Measurements from ENCODE around the gene NOL3.

Gene NOL3

GRCh38 chr16:67183627-67184452, 13.5 kb downstream of the NOL3 start, which contains the start of gene MATCAP1:
MATCAP1 (minus strand) TSS chr16:67183963; CDS start chr16:67180610, 3,353 bp downstream.
- Histone ChIP-seq H3K9ac (ENCODE audit: low read length) (peak within 1 kb of the TSS; percentile 87), H3K36me3 (replicated peaks; ENCODE audit: insufficient read depth, low read length) (no peaks in the 10 kb centered on the region), H4K20me1 (ENCODE audit: insufficient read depth, low read length) (no peaks in the 10 kb centered on the region), H3K79me2 (ENCODE audit: low read length) (peaks cover 17% of the 10 kb centered on the region), H3K9me2 (replicated peaks; ENCODE audit: insufficient read depth, low read length) (no peaks in the 10 kb centered on the region), H3K4me2 (ENCODE audit: low read depth, low read length) (peak within 1 kb of the TSS; percentile 87), H2AFZ (ENCODE audit: low read length) (peak within 1 kb of the TSS; percentile 79), H3K4me3 (ENCODE audit: low read length) (peak within 1 kb of the TSS; percentile 83), H3F3A (ENCODE audit: insufficient read depth, low read length) (peaks cover 9% of the 10 kb centered on the region; the same call in 1 of the 2 replicates), H3K27ac (ENCODE audit: low read length) (peak within 1 kb of the TSS; percentile 78; the same call in 1 of the 2 replicates), H3K9me3 (replicated peaks; ENCODE audit: insufficient read depth, low read length) (no peaks in the 10 kb centered on the region), H3K4me1 (ENCODE audit: low read length) (peaks cover 19% of the 10 kb centered on the region), H3K27me3 (replicated peaks; ENCODE audit: insufficient read depth, low read length) (peaks cover 13% of the 10 kb centered on the region)
- peak; percentile 97 for DNase-seq
- TF ChIP-seq EZH2 (optimal IDR thresholded peaks at IDR 0.05; ENCODE audit: low read depth, low read length) (no peak), EZH2phosphoT487 (IDR thresholded peaks at IDR 0.05; ENCODE audit: low read length) (no peak), CTCF (IDR thresholded peaks at IDR 0.05; ENCODE audit: low read length) (no peak)

GRCh38 chr16:67184453-67184994, 14.2 kb downstream of the NOL3 start:
- DNase-seq, result peak; percentile 36
- H2AFZ ChIP-seq (ENCODE audit: low read length), result peak overlapping the region; percentile 74

GRCh38 chr16:67184995-67185650, 14.8 kb downstream of the NOL3 start:
- H2AFZ ChIP-seq (ENCODE audit: low read length), result no peak overlapping the region
- peak overlapping the region; percentile 83; the same call in 1 of the 2 replicates for H3K4me3 ChIP-seq (ENCODE audit: low read length)
- H3K79me2 ChIP-seq (ENCODE audit: low read length), result peaks cover 17% of the 10 kb centered on the region
- TF ChIP-seq CTCF (IDR thresholded peaks at IDR 0.05; ENCODE audit: low read length) (peak; percentile 90), EZH2 (optimal IDR thresholded peaks at IDR 0.05; ENCODE audit: low read depth, low read length) (no peak)
- no peaks in the 10 kb centered on the region for H3K9me2 ChIP-seq (replicated peaks; ENCODE audit: insufficient read depth, low read length)
- peaks cover 9% of the 10 kb centered on the region; the same call in 1 of the 2 replicates for H3F3A ChIP-seq (ENCODE audit: insufficient read depth, low read length)
- no peaks in the 10 kb centered on the region for H3K9me3 ChIP-seq (replicated peaks; ENCODE audit: insufficient read depth, low read length)
- H3K27me3 ChIP-seq (replicated peaks; ENCODE audit: insufficient read depth, low read length), result peaks cover 13% of the 10 kb centered on the region
- H4K20me1 ChIP-seq (ENCODE audit: insufficient read depth, low read length), result no peaks in the 10 kb centered on the region
- no peak overlapping the region for H3K9ac ChIP-seq (ENCODE audit: low read length)
- H3K4me1 ChIP-seq (ENCODE audit: low read length), result peaks cover 16% of the 10 kb centered on the region
- DNase-seq, result peak; percentile 76
- H3K27ac ChIP-seq (ENCODE audit: low read length), result no peak overlapping the region
- peak overlapping the region; percentile 87 for H3K4me2 ChIP-seq (ENCODE audit: low read depth, low read length)
- H3K36me3 ChIP-seq (replicated peaks; ENCODE audit: insufficient read depth, low read length), result no peaks in the 10 kb centered on the region

More at GRCh38 chr16:67184453-67184994, 14.2 kb downstream of the NOL3 start:
- peaks cover 16% of the 10 kb centered on the region for H3K4me1 ChIP-seq (ENCODE audit: low read length)
- TF ChIP-seq EZH2 (optimal IDR thresholded peaks at IDR 0.05; ENCODE audit: low read depth, low read length) (no peak), EZH2phosphoT487 (IDR thresholded peaks at IDR 0.05; ENCODE audit: low read length) (no peak)
- no peaks in the 10 kb centered on the region for H4K20me1 ChIP-seq (ENCODE audit: insufficient read depth, low read length)
- H3K36me3 ChIP-seq (replicated peaks; ENCODE audit: insufficient read depth, low read length), result no peaks in the 10 kb centered on the region
- H3K79me2 ChIP-seq (ENCODE audit: low read length), result peaks cover 17% of the 10 kb centered on the region
- peaks cover 9% of the 10 kb centered on the region; the same call in 1 of the 2 replicates for H3F3A ChIP-seq (ENCODE audit: insufficient read depth, low read length)
- peak overlapping the region; percentile 87 for H3K4me2 ChIP-seq (ENCODE audit: low read depth, low read length)
- H3K4me3 ChIP-seq (ENCODE audit: low read length), result peak overlapping the region; percentile 83
- peaks cover 13% of the 10 kb centered on the region for H3K27me3 ChIP-seq (replicated peaks; ENCODE audit: insufficient read depth, low read length)
- H3K9me3 ChIP-seq (replicated peaks; ENCODE audit: insufficient read depth, low read length), result no peaks in the 10 kb centered on the region
- H3K27ac ChIP-seq (ENCODE audit: low read length), result peak overlapping the region; percentile 78; the same call in 1 of the 2 replicates
- peak overlapping the region; percentile 87; the same call in 1 of the 2 replicates for H3K9ac ChIP-seq (ENCODE audit: low read length)
- H3K9me2 ChIP-seq (replicated peaks; ENCODE audit: insufficient read depth, low read length), result no peaks in the 10 kb centered on the region
